ENCODE data around the gene LRIG1. TPM values are rescaled to one million over a fixed set of nuclear protein-coding genes. Genes with fewer than 3 reads are reported as not detected.

LRIG1 gene
- total and polyA plus RNA-seq, 2 donors (not counting 1 experiment from before 2014, with no cell fraction given) = 27.9 to 104 TPM

DNA sequence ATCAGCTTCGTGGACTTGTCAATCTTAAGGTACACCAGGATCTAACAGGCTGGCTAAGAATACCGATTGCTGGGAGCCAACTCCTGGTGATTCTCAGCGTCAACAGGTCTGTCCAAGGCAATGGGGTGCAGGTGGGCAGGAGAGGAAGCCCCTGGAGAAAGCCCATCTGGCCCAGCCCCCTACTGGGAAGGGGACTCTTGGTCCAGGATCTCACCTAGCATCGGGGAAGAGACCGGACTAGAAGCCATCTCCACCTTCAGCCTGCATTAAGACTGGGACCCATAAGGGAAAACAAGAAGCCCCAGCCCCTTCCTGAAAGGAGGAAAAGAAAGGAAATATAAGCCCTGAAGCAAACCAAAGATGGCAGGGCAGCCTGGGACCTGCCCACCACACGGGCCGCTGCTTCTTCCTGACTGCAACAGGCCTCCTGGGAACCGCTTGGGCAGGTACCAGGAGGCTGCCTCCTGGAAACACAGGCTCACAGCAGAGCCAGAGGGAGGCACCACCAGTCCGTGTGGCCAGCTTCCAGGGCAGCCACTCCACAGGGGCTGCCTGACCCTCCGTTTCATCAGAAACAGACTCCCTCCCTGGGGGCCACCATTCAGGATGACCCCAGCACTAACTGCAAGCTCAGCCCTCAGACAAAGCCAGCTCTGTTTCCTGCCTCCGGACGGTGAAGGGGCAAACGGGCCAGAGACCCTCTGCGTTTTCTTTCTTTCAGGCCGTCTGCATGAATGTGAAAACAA, 100.2 kb downstream of the LRIG1 start:
- Histone ChIP-seq H3K9me3 (ENCODE audit: control insufficient read depth, insufficient read depth, low read depth, low read length) (no peaks in the 10 kb centered on the region), H3K36me3 (ENCODE audit: control insufficient read depth, insufficient read depth, low read length) (peaks cover 10% of the 10 kb centered on the region), H3K27me3 (ENCODE audit: control insufficient read depth, insufficient read depth, low read length) (no peaks in the 10 kb centered on the region), H3K4me3 (replicated peaks in 1 of 4; ENCODE audit: control extremely low read depth in 1 of 4, insufficient read depth in 1 of 4, low read depth in 3 of 4, low read length in 4 of 4) (no peak overlapping the region), H2AFZ (ENCODE audit: low read length) (no peak overlapping the region), H3K27ac (ENCODE audit: insufficient read depth, low read length) (no peak overlapping the region), H3K4me1 (ENCODE audit: control insufficient read depth, extremely low read depth, insufficient read depth, low read length) (peaks cover 17% of the 10 kb centered on the region), H3K4me2 (ENCODE audit: extremely low read depth, insufficient read depth, low read length) (no peak overlapping the region), H3K9ac (ENCODE audit: insufficient read depth, low read length) (no peak overlapping the region), H3K79me2 (ENCODE audit: control insufficient read depth, insufficient read depth, low read length) (no peaks in the 10 kb centered on the region), H4K20me1 (ENCODE audit: control insufficient read depth, extremely low read depth, insufficient read depth, low read length) (no peaks in the 10 kb centered on the region)
- TF ChIP-seq EZH2 (IDR thresholded peaks at IDR 0.05; ENCODE audit: low read length, missing control alignments) (no peak), CTCF (conservative IDR thresholded peaks at IDR 0.05 in 1 of 2, IDR thresholded peaks at IDR 0.05 in 1 of 2; ENCODE audit: low read depth in 1 of 2, low read length in 2 of 2) (no peak)
- peak in 1 of 2 donors; percentile 36 for DNase-seq (ENCODE audit: low read depth in 2 of 2)

- H3K4me3 ChIP-seq (replicated peaks in 1 of 4; ENCODE audit: control extremely low read depth in 1 of 4, insufficient read depth in 1 of 4, low read depth in 3 of 4, low read length in 4 of 4) = no peak overlapping the region
- no peak overlapping the region for H2AFZ ChIP-seq (ENCODE audit: low read length)
- H3K4me2 ChIP-seq (ENCODE audit: extremely low read depth, insufficient read depth, low read length) = no peak overlapping the region
- peaks cover 10% of the 10 kb centered on the region for H3K36me3 ChIP-seq (ENCODE audit: control insufficient read depth, insufficient read depth, low read length)
- no peaks in the 10 kb centered on the region for H3K79me2 ChIP-seq (ENCODE audit: control insufficient read depth, insufficient read depth, low read length)
- H3K9ac ChIP-seq (ENCODE audit: insufficient read depth, low read length) = no peak overlapping the region
- H3K9me3 ChIP-seq (ENCODE audit: control insufficient read depth, insufficient read depth, low read depth, low read length) = no peaks in the 10 kb centered on the region
- H3K27ac ChIP-seq (ENCODE audit: insufficient read depth, low read length) = no peak overlapping the region
- no peaks in the 10 kb centered on the region for H3K27me3 ChIP-seq (ENCODE audit: control insufficient read depth, insufficient read depth, low read length)
- no peaks in the 10 kb centered on the region for H4K20me1 ChIP-seq (ENCODE audit: control insufficient read depth, extremely low read depth, insufficient read depth, low read length)
- peaks cover 17% of the 10 kb centered on the region for H3K4me1 ChIP-seq (ENCODE audit: control insufficient read depth, extremely low read depth, insufficient read depth, low read length)
- TF ChIP-seq CTCF (conservative IDR thresholded peaks at IDR 0.05 in 1 of 2, IDR thresholded peaks at IDR 0.05 in 1 of 2; ENCODE audit: low read depth in 1 of 2, low read length in 2 of 2) = no peak
- TF ChIP-seq EZH2 (IDR thresholded peaks at IDR 0.05; ENCODE audit: low read length, missing control alignments) = no peak
- DNase-seq (ENCODE audit: low read depth in 2 of 2) = no peak
These were observed 101.1 kb downstream of the LRIG1 start for GRCh38 chr3:66399529-66400232.

GRCh38 chr3:66398228-66399025, 102.4 kb downstream of the LRIG1 start:
- Histone ChIP-seq H3K27me3 (ENCODE audit: control insufficient read depth, insufficient read depth, low read length) (no peaks in the 10 kb centered on the region), H3K4me2 (ENCODE audit: extremely low read depth, insufficient read depth, low read length) (no peak overlapping the region), H4K20me1 (ENCODE audit: control insufficient read depth, extremely low read depth, insufficient read depth, low read length) (no peaks in the 10 kb centered on the region), H3K27ac (ENCODE audit: insufficient read depth, low read length) (peak overlapping the region; percentile 2), H3K36me3 (ENCODE audit: control insufficient read depth, insufficient read depth, low read length) (peaks cover 10% of the 10 kb centered on the region), H3K9me3 (ENCODE audit: control insufficient read depth, insufficient read depth, low read depth, low read length) (no peaks in the 10 kb centered on the region), H3K9ac (ENCODE audit: insufficient read depth, low read length) (no peak overlapping the region), H3K4me3 (replicated peaks in 1 of 4; ENCODE audit: control extremely low read depth in 1 of 4, insufficient read depth in 1 of 4, low read depth in 3 of 4, low read length in 4 of 4) (no peak overlapping the region), H2AFZ (ENCODE audit: low read length) (no peak overlapping the region), H3K79me2 (ENCODE audit: control insufficient read depth, insufficient read depth, low read length) (no peaks in the 10 kb centered on the region), H3K4me1 (ENCODE audit: control insufficient read depth, extremely low read depth, insufficient read depth, low read length) (peaks cover 13% of the 10 kb centered on the region)
- peak in 1 of 2 donors; percentile 59 for DNase-seq (ENCODE audit: low read depth in 2 of 2)
- TF ChIP-seq CTCF (conservative IDR thresholded peaks at IDR 0.05 in 1 of 2, IDR thresholded peaks at IDR 0.05 in 1 of 2; ENCODE audit: low read depth in 1 of 2, low read length in 2 of 2) (no peak), EZH2 (IDR thresholded peaks at IDR 0.05; ENCODE audit: low read length, missing control alignments) (no peak)
